IMR-90 (cell line): Measurements from ENCODE around the gene NSF. TPM values are rescaled to one million over a fixed set of nuclear protein-coding genes. Genes with fewer than 3 reads are reported as not detected.

Experiments used
- ATAC-seq: fragments of 200-7000 bp; cut with Tn5 transposase; 2 replicates; pipeline ENCODE4 v1.9.1; 2020; ENCODE audit warnings: low read depth, mild to moderate bottlenecking, moderate library complexity
- BruUV-seq: library from RNA; stranded (reverse); fragments of 400-500 nt; replicated peaks from 2 replicates; lab custom pipeline; 2021; lab: Mats Ljungman, UMichigan
- CTCF ChIA-PET: fragments of 300-600 bp; formaldehyde crosslinking; extraction: SDS; loops from one replicate; lab custom pipeline; 2021; ENCODE audit warnings: antibody characterized with exemption; lab: Yijun Ruan, JAX
- POLR2A ChIA-PET: fragments of 300-600 bp; sonication (Branson Sonifier 250); formaldehyde crosslinking; loops from one replicate; lab custom pipeline; 2022; ENCODE audit warnings: antibody characterized with exemption; ENCODE audit not compliant: unreplicated experiment; lab: Charles Lee
- DNase-seq: peaks from one replicate; pipeline ENCODE4 v3.0.0; 2013
- H2AFZ ChIP-seq: replicated peaks from 2 replicates; pipeline ENCODE3; 2013; ENCODE audit warnings: low read length, mild to moderate bottlenecking; ENCODE audit not compliant: poor library complexity
- H2AK5ac ChIP-seq: 2 replicates; pipeline ENCODE4 v1.6.1; 2013; ENCODE audit warnings: low read depth, low read length, inconsistent platforms
- H2AK9ac ChIP-seq: replicated peaks from 2 replicates; pipeline ENCODE3; 2013; ENCODE audit warnings: mild to moderate bottlenecking, low read depth, low read length, moderate library complexity; ENCODE audit not compliant: poor library complexity
- H2BK120ac ChIP-seq: 2 replicates; pipeline ENCODE4 v1.6.1; 2013; ENCODE audit warnings: low read depth, low read length, inconsistent platforms
- H2BK15ac ChIP-seq: 3 replicates; pipeline ENCODE4 v1.6.1; 2013; ENCODE audit warnings: low read depth, low read length, inconsistent platforms
- H2BK20ac ChIP-seq: 2 replicates; pipeline ENCODE4 v1.6.1; 2013; ENCODE audit warnings: low read depth, mild to moderate bottlenecking, inconsistent platforms, low read length, moderate library complexity
- H2BK5ac ChIP-seq: 2 replicates; pipeline ENCODE4 v1.6.1; 2013; ENCODE audit warnings: mild to moderate bottlenecking, low read depth, low read length, inconsistent platforms; ENCODE audit not compliant: poor library complexity, severe bottlenecking
- H3K14ac ChIP-seq: replicated peaks from 2 replicates; pipeline ENCODE4 v1.6.1; 2013; ENCODE audit warnings: low read depth, low read length, inconsistent platforms
- H3K18ac ChIP-seq: 2 replicates; pipeline ENCODE4 v1.6.1; 2013; ENCODE audit warnings: low read depth, low read length, control low read depth
- H3K23ac ChIP-seq: 2 replicates; pipeline ENCODE4 v1.6.1; 2013; ENCODE audit warnings: low read depth, low read length, inconsistent platforms
- H3K27ac ChIP-seq: 2 replicates; pipeline ENCODE4 v1.5.1; 2013; ENCODE audit warnings: mild to moderate bottlenecking, control low read depth, low read length; ENCODE audit not compliant: insufficient read depth
- H3K27me3 ChIP-seq: 2 replicates; pipeline ENCODE4 v1.6.1; 2013; ENCODE audit warnings: low read length; ENCODE audit not compliant: control insufficient read depth, insufficient read depth
- H3K36me3 ChIP-seq: 2 replicates; pipeline ENCODE4 v1.6.1; 2013; ENCODE audit warnings: low read length, mixed read lengths; ENCODE audit not compliant: control insufficient read depth, insufficient read depth
- H3K4ac ChIP-seq: 2 replicates; pipeline ENCODE4 v1.6.1; 2013; ENCODE audit warnings: low read depth, low read length, inconsistent platforms
- H3K4me1 ChIP-seq: 2 replicates; pipeline ENCODE4 v1.6.1; 2013; ENCODE audit warnings: low read length, mixed read lengths; ENCODE audit not compliant: control insufficient read depth, insufficient read depth
- H3K4me2 ChIP-seq: 2 replicates; pipeline ENCODE4 v1.6.1; 2013; ENCODE audit warnings: low read depth, mild to moderate bottlenecking, control low read depth, low read length, moderate library complexity
- H3K4me3 ChIP-seq: 2 replicates; pipeline ENCODE4 v1.5.1; 2013; ENCODE audit warnings: low read depth, mild to moderate bottlenecking, control low read depth, low read length, moderate library complexity; ENCODE audit not compliant: insufficient read depth
- H3K56ac ChIP-seq: 2 replicates; pipeline ENCODE4 v1.6.1; 2013; ENCODE audit warnings: low read length, inconsistent platforms; ENCODE audit not compliant: insufficient read depth; ENCODE audit errors: extremely low read depth
- H3K79me1 ChIP-seq, 2 experiments: 2 replicates each; pipeline ENCODE4 v1.6.1; 2013; ENCODE audit warnings: low read length in 2 of 2, inconsistent platforms in 1 of 2, low read depth in 1 of 2
- H3K9ac ChIP-seq: 2 replicates; pipeline ENCODE4 v1.6.1; 2013; ENCODE audit warnings: low read depth, low read length, control low read depth
- H3K9me1 ChIP-seq: 2 replicates; pipeline ENCODE4 v1.6.1; 2013; ENCODE audit warnings: low read length, inconsistent platforms; ENCODE audit not compliant: insufficient read depth
- H3K9me3 ChIP-seq: 2 replicates; pipeline ENCODE4 v1.6.1; 2013; ENCODE audit warnings: low read length; ENCODE audit not compliant: control insufficient read depth, insufficient read depth
- H4K20me1 ChIP-seq: 2 replicates; pipeline ENCODE4 v1.6.1; 2013; ENCODE audit warnings: low read length, inconsistent platforms; ENCODE audit not compliant: insufficient read depth
- H4K5ac ChIP-seq: 2 replicates; pipeline ENCODE4 v1.6.1; 2013; ENCODE audit warnings: mild to moderate bottlenecking, low read depth, low read length, control low read depth
- H4K8ac ChIP-seq, 2 experiments: 2 replicates each; pipeline ENCODE4 v1.6.1; 2013; ENCODE audit warnings: low read depth in 2 of 2, low read length in 2 of 2, control low read depth in 1 of 2, inconsistent platforms in 1 of 2
- H4K91ac ChIP-seq: 2 replicates; pipeline ENCODE4 v1.6.1; 2013; ENCODE audit warnings: low read depth, low read length, inconsistent platforms; ENCODE audit not compliant: insufficient read depth
- BHLHE40 ChIP-seq: fragments of 150-350 bp; IDR thresholded peaks from 2 replicates; pipeline ENCODE4 v1.6.1; 2016; ENCODE audit warnings: mild to moderate bottlenecking, low read depth, low read length
- CEBPB ChIP-seq: IDR thresholded peaks from 2 replicates; pipeline ENCODE4 v1.6.1; 2012; ENCODE audit warnings: low read depth, low read length, improper control_type of control experiment
- CHD1 ChIP-seq: IDR thresholded peaks from 2 replicates; pipeline ENCODE4 v1.6.1; 2012; ENCODE audit warnings: low read depth, low read length, improper control_type of control experiment
- CTCF ChIP-seq: conservative IDR thresholded peaks from 2 replicates; pipeline ENCODE4 v1.5.1; 2012; ENCODE audit warnings: mild to moderate bottlenecking, low read depth, low read length, improper control_type of control experiment
- ELK1 ChIP-seq: fragments of 150-350 bp; IDR thresholded peaks from 2 replicates; pipeline ENCODE4 v1.6.1; 2016; ENCODE audit warnings: low read depth, mild to moderate bottlenecking, low read length, moderate library complexity, borderline replicate concordance
- FOS ChIP-seq: fragments of 150-350 bp; IDR thresholded peaks from 2 replicates; pipeline ENCODE4 v1.6.1; 2016; ENCODE audit warnings: low read depth, low read length
- MAFK ChIP-seq: IDR thresholded peaks from 2 replicates; pipeline ENCODE4 v1.6.1; 2012; ENCODE audit warnings: low read depth, low read length, improper control_type of control experiment
- MAZ ChIP-seq: IDR thresholded peaks from 2 replicates; pipeline ENCODE4 v1.6.1; 2012; ENCODE audit warnings: low read depth, mild to moderate bottlenecking, low read length, improper control_type of control experiment, moderate library complexity, borderline replicate concordance
- MXI1 ChIP-seq: IDR thresholded peaks from 2 replicates; pipeline ENCODE4 v1.6.1; 2012; ENCODE audit warnings: low read depth, mild to moderate bottlenecking, low read length, moderate library complexity, borderline replicate concordance
- NFE2L2 ChIP-seq: fragments of 150-350 bp; IDR thresholded peaks from 2 replicates; pipeline ENCODE4 v1.6.1; 2016; ENCODE audit warnings: low read depth, mild to moderate bottlenecking, low read length
- POLR2A ChIP-seq: IDR thresholded peaks from 2 replicates; pipeline ENCODE4 v1.6.1; 2012; ENCODE audit warnings: mild to moderate bottlenecking, low read depth, low read length
- RAD21 ChIP-seq: IDR thresholded peaks from 2 replicates; pipeline ENCODE4 v1.6.1; 2012; ENCODE audit warnings: low read length, improper control_type of control experiment
- RCOR1 ChIP-seq: IDR thresholded peaks from 2 replicates; pipeline ENCODE4 v1.6.1; 2012; ENCODE audit warnings: mild to moderate bottlenecking, low read length, improper control_type of control experiment; ENCODE audit not compliant: insufficient replicate concordance
- RFX5 ChIP-seq: IDR thresholded peaks from 2 replicates; pipeline ENCODE4 v1.8.0; 2012; ENCODE audit warnings: low read depth, mild to moderate bottlenecking, low read length, moderate library complexity
- SMC3 ChIP-seq: fragments of 150-350 bp; IDR thresholded peaks from 2 replicates; pipeline ENCODE4 v1.6.1; 2016; ENCODE audit warnings: low read depth, mild to moderate bottlenecking, antibody characterized with exemption, low read length, moderate library complexity
- USF2 ChIP-seq: fragments of 150-350 bp; IDR thresholded peaks from 2 replicates; pipeline ENCODE4 v1.6.1; 2017; ENCODE audit warnings: mild to moderate bottlenecking, antibody characterized with exemption, low read length, low read depth
- WGBS, 2 experiments: methylation state at CpG; one replicate each; pipeline versions ENCODE4 v1.1.5 to v1.1.7; 2013; ENCODE audit warnings: missing lambda C conversion rate in 2 of 2; ENCODE audit not compliant: insufficient read length in 1 of 2; ENCODE audit errors: extremely low coverage in 2 of 2; 5-methylcytosine and 5-hydroxymethylcytosine counted together
- dilution Hi-C: fragments of 300-500 bp; cut with HindIII; formaldehyde crosslinking; loops from one replicate; pipeline ENCODE4 v1.14.3; 2018; ENCODE audit warnings: low sequenced_read_pairs; ENCODE audit not compliant: unreplicated experiment
- in situ Hi-C: fragments of 300-500 bp; cut with MboI; formaldehyde crosslinking; loops from 3 replicates; pipeline ENCODE4 v1.14.3; 2019; ENCODE audit warnings: low sequenced_read_pairs, inconsistent platforms, mixed read lengths
- intact Hi-C: fragments of 100-400 bp; cut with micrococcal nuclease; formaldehyde crosslinking; loops from 2 replicates; pipeline ENCODE4 v1.10.0; 2022
- polyA plus RNA-seq, 3 experiments: library from polyadenylated mRNA; depleted of rRNA; stranded (reverse); fragments of >200 nt; gene quantifications; 2 replicates each; pipeline ENCODE4 v1.2.3, GENCODE V29; 2012; ENCODE audit warnings: low replicate concordance in 1 of 3
- total RNA-seq: library from RNA; depleted of rRNA; stranded (reverse); fragments of >200 nt; gene quantifications from 2 replicates; pipeline ENCODE4 v1.2.3, GENCODE V29; 2012

NSF gene
- total and polyA plus RNA-seq, 2 of the 4 experiments (the other 2 are of a cell fraction), result 38.9 to 110 TPM

GRCh38 chr17:46753776-46754175 lies 163.3 kb downstream of the NSF start:
- no peak overlapping the region for H2AFZ ChIP-seq
- H3K23ac ChIP-seq, result no peak overlapping the region
- no peak for ATAC-seq
- no peaks in the 10 kb centered on the region for H3K27me3 ChIP-seq
- intact Hi-C loops (no loop called here), in situ Hi-C loops (no loop called here), dilution Hi-C loops (no loop called here)
- CTCF ChIA-PET, result no interaction called here
- H3K18ac ChIP-seq, result no peak overlapping the region
- no peak overlapping the region for H2AK5ac ChIP-seq
- no peak overlapping the region for H4K91ac ChIP-seq
- no peak overlapping the region for H3K56ac ChIP-seq
- H3K79me1 ChIP-seq, result no peaks in the 10 kb centered on the region
- no peak overlapping the region for H4K8ac ChIP-seq
- H2BK20ac ChIP-seq, result no peak overlapping the region
- BruUV-seq, result no TSS peak
- peaks cover 3% of the 10 kb centered on the region; the same call in 1 of the 2 replicates for H3K4me1 ChIP-seq
- H3K9me3 ChIP-seq, result no peaks in the 10 kb centered on the region
- no peaks in the 10 kb centered on the region for H4K20me1 ChIP-seq
- peaks cover 4% of the 10 kb centered on the region for H3K9me1 ChIP-seq
- DNase-seq, result no peak
- POLR2A ChIA-PET, result no interaction called here
- H2BK120ac ChIP-seq, result no peak overlapping the region
- H2AK9ac ChIP-seq, result no peak overlapping the region
- H3K14ac ChIP-seq, result no peak overlapping the region
- H4K5ac ChIP-seq, result no peak overlapping the region
- peaks cover 21% of the 10 kb centered on the region for H3K36me3 ChIP-seq
- no peak overlapping the region for H3K4ac ChIP-seq
- H3K4me3 ChIP-seq, result no peak overlapping the region
- WGBS, 2 experiments, result no CpG with 5 or more reads among the region's 3 CpGs
- H2BK5ac ChIP-seq, result no peak overlapping the region
- H2BK15ac ChIP-seq, result no peak overlapping the region
- H3K27ac ChIP-seq, result no peak overlapping the region
- H3K9ac ChIP-seq, result no peak overlapping the region
- no peak for TF ChIP-seq RAD21
- TF ChIP-seq BHLHE40, result no peak
- no peak for TF ChIP-seq CHD1
- TF ChIP-seq RFX5, result no peak
- no peak for TF ChIP-seq MXI1
- no peak for TF ChIP-seq CTCF
- TF ChIP-seq POLR2A, result no peak
- TF ChIP-seq NFE2L2, result no peak
- TF ChIP-seq USF2, result no peak
- TF ChIP-seq SMC3, result no peak
- TF ChIP-seq FOS, result no peak
- no peak for TF ChIP-seq MAZ
- TF ChIP-seq RCOR1, result no peak
- TF ChIP-seq MAFK, result no peak
- no peak for TF ChIP-seq CEBPB
- no peak for TF ChIP-seq ELK1
- no peak overlapping the region for H3K4me2 ChIP-seq
